HCT116 (cell line): ENCODE data around the gene MYLK.

ENCODE experiments used
- CBX3 ChIP-seq: IDR thresholded peaks from 2 replicates; pipeline ENCODE4 v1.6.1; 2012; ENCODE audit warnings: low read depth
- CEBPB ChIP-seq: IDR thresholded peaks from 2 replicates; pipeline ENCODE4 v1.6.1; 2012; ENCODE audit warnings: low read depth
- EZH2 ChIP-seq: fragments of 200-600 bp; sonication (generic); IDR thresholded peaks from 2 replicates; pipeline ENCODE4 v1.6.1; 2017; ENCODE audit warnings: antibody characterized with exemption, mixed run types
- EZH2phosphoT487 ChIP-seq: fragments of 200-600 bp; IDR thresholded peaks from 2 replicates; pipeline ENCODE4 v1.6.1; 2018; ENCODE audit warnings: antibody characterized with exemption, borderline replicate concordance
- POLR2A ChIP-seq: IDR thresholded peaks from 2 replicates; pipeline ENCODE4 v1.7.0; 2011; ENCODE audit warnings: borderline replicate concordance; ENCODE audit not compliant: insufficient read depth, insufficient read length; ENCODE audit errors: extremely low read depth
- POLR2AphosphoS5 ChIP-seq: IDR thresholded peaks from 2 replicates; pipeline ENCODE4 v1.6.1; 2011; ENCODE audit warnings: mild to moderate bottlenecking, low read depth, low read length, moderate library complexity
- RAD21 ChIP-seq: IDR thresholded peaks from 2 replicates; pipeline ENCODE4 v1.6.1; 2012; ENCODE audit warnings: low read depth, mild to moderate bottlenecking
- TF ChIP-seq, protein P1 (sequence below), 3 experiments: fragments of 200-600 bp in 1 of 3; sonication (generic) in 1 of 3; IDR thresholded peaks in 2 of 3; conservative IDR thresholded peaks in 1 of 3; 2 replicates each; pipeline ENCODE4 v1.5.1; 2012 to 2017; ENCODE audit warnings: low read depth in 2 of 3, low read length in 2 of 3, antibody characterized with exemption in 1 of 3, borderline replicate concordance in 1 of 3, control low read depth in 1 of 3, mild to moderate bottlenecking in 1 of 3, mixed read lengths in 1 of 3, mixed run types in 1 of 3, moderate library complexity in 1 of 3; ENCODE audit not compliant: insufficient read depth in 1 of 3
- TF ChIP-seq, protein P2 (sequence below): IDR thresholded peaks from 2 replicates; pipeline ENCODE4 v1.6.1; 2012; ENCODE audit warnings: low read depth

DNA sequence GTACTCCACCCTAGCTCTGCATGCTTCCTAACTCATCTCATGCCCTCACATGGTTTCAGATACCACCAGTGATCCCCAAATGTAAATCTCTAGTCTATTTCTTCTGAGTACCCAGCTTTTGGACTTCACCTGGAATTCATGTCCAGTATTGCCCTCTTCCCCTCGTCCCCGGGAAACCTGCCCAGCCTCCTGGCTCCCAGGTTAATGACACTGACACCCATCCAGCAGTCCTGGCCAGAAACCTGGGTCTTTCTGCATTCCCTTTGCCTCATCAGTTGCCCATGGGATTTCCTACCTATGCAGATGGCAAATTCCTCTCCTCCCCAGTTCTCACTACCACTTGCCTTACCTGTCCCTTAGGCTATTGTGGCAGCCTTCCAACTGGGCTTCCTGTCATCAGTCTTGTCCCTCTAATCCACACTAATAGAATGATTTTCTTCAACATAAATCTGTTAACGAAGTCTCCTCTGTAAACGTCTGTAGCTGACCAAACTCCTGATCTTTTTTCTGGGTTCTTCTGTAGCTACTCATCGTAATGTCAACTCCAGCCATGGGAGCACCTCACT, 15.3 kb upstream of the MYLK start:
- TF ChIP-seq, protein P1, sequence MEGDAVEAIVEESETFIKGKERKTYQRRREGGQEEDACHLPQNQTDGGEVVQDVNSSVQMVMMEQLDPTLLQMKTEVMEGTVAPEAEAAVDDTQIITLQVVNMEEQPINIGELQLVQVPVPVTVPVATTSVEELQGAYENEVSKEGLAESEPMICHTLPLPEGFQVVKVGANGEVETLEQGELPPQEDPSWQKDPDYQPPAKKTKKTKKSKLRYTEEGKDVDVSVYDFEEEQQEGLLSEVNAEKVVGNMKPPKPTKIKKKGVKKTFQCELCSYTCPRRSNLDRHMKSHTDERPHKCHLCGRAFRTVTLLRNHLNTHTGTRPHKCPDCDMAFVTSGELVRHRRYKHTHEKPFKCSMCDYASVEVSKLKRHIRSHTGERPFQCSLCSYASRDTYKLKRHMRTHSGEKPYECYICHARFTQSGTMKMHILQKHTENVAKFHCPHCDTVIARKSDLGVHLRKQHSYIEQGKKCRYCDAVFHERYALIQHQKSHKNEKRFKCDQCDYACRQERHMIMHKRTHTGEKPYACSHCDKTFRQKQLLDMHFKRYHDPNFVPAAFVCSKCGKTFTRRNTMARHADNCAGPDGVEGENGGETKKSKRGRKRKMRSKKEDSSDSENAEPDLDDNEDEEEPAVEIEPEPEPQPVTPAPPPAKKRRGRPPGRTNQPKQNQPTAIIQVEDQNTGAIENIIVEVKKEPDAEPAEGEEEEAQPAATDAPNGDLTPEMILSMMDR (IDR thresholded peaks at IDR 0.05 in 2 of 3, conservative IDR thresholded peaks at IDR 0.05 in 1 of 3; ENCODE audit: borderline replicate concordance in 1 of 3, insufficient read depth in 1 of 3, low read depth in 2 of 3, low read length in 2 of 3): no peak
- no peak for TF ChIP-seq CBX3
- no peak for TF ChIP-seq POLR2AphosphoS5
- TF ChIP-seq EZH2: no peak
- TF ChIP-seq POLR2A: no peak
- TF ChIP-seq RAD21: no peak
- TF ChIP-seq EZH2phosphoT487: no peak
- TF ChIP-seq CEBPB: no peak
- TF ChIP-seq, protein P2, sequence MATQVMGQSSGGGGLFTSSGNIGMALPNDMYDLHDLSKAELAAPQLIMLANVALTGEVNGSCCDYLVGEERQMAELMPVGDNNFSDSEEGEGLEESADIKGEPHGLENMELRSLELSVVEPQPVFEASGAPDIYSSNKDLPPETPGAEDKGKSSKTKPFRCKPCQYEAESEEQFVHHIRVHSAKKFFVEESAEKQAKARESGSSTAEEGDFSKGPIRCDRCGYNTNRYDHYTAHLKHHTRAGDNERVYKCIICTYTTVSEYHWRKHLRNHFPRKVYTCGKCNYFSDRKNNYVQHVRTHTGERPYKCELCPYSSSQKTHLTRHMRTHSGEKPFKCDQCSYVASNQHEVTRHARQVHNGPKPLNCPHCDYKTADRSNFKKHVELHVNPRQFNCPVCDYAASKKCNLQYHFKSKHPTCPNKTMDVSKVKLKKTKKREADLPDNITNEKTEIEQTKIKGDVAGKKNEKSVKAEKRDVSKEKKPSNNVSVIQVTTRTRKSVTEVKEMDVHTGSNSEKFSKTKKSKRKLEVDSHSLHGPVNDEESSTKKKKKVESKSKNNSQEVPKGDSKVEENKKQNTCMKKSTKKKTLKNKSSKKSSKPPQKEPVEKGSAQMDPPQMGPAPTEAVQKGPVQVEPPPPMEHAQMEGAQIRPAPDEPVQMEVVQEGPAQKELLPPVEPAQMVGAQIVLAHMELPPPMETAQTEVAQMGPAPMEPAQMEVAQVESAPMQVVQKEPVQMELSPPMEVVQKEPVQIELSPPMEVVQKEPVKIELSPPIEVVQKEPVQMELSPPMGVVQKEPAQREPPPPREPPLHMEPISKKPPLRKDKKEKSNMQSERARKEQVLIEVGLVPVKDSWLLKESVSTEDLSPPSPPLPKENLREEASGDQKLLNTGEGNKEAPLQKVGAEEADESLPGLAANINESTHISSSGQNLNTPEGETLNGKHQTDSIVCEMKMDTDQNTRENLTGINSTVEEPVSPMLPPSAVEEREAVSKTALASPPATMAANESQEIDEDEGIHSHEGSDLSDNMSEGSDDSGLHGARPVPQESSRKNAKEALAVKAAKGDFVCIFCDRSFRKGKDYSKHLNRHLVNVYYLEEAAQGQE: no peak
